IMR-90 (cell line): Measurements from ENCODE around the gene PPP3CA. TPM values are rescaled to one million over a fixed set of nuclear protein-coding genes. Genes with fewer than 3 reads are reported as not detected.

Experiments used
- ATAC-seq: fragments of 200-7000 bp; cut with Tn5 transposase; 2 replicates; pipeline ENCODE4 v1.9.1; 2020; ENCODE audit warnings: low read depth, mild to moderate bottlenecking, moderate library complexity
- BruUV-seq: library from RNA; stranded (reverse); fragments of 400-500 nt; replicated peaks from 2 replicates; lab custom pipeline; 2021; lab: Mats Ljungman, UMichigan
- CTCF ChIA-PET: fragments of 300-600 bp; formaldehyde crosslinking; extraction: SDS; loops from one replicate; lab custom pipeline; 2021; ENCODE audit warnings: antibody characterized with exemption; lab: Yijun Ruan, JAX
- POLR2A ChIA-PET: fragments of 300-600 bp; sonication (Branson Sonifier 250); formaldehyde crosslinking; loops from one replicate; lab custom pipeline; 2022; ENCODE audit warnings: antibody characterized with exemption; ENCODE audit not compliant: unreplicated experiment; lab: Charles Lee
- DNase-seq: peaks from one replicate; pipeline ENCODE4 v3.0.0; 2013
- H2AFZ ChIP-seq: replicated peaks from 2 replicates; pipeline ENCODE3; 2013; ENCODE audit warnings: low read length, mild to moderate bottlenecking; ENCODE audit not compliant: poor library complexity
- H2AK5ac ChIP-seq: 2 replicates; pipeline ENCODE4 v1.6.1; 2013; ENCODE audit warnings: low read depth, low read length, inconsistent platforms
- H2AK9ac ChIP-seq: replicated peaks from 2 replicates; pipeline ENCODE3; 2013; ENCODE audit warnings: mild to moderate bottlenecking, low read depth, low read length, moderate library complexity; ENCODE audit not compliant: poor library complexity
- H2BK120ac ChIP-seq: 2 replicates; pipeline ENCODE4 v1.6.1; 2013; ENCODE audit warnings: low read depth, low read length, inconsistent platforms
- H2BK15ac ChIP-seq: 3 replicates; pipeline ENCODE4 v1.6.1; 2013; ENCODE audit warnings: low read depth, low read length, inconsistent platforms
- H2BK20ac ChIP-seq: 2 replicates; pipeline ENCODE4 v1.6.1; 2013; ENCODE audit warnings: low read depth, mild to moderate bottlenecking, inconsistent platforms, low read length, moderate library complexity
- H2BK5ac ChIP-seq: 2 replicates; pipeline ENCODE4 v1.6.1; 2013; ENCODE audit warnings: mild to moderate bottlenecking, low read depth, low read length, inconsistent platforms; ENCODE audit not compliant: poor library complexity, severe bottlenecking
- H3K14ac ChIP-seq: replicated peaks from 2 replicates; pipeline ENCODE4 v1.6.1; 2013; ENCODE audit warnings: low read depth, low read length, inconsistent platforms
- H3K18ac ChIP-seq: 2 replicates; pipeline ENCODE4 v1.6.1; 2013; ENCODE audit warnings: low read depth, low read length, control low read depth
- H3K23ac ChIP-seq: 2 replicates; pipeline ENCODE4 v1.6.1; 2013; ENCODE audit warnings: low read depth, low read length, inconsistent platforms
- H3K27ac ChIP-seq: 2 replicates; pipeline ENCODE4 v1.5.1; 2013; ENCODE audit warnings: mild to moderate bottlenecking, control low read depth, low read length; ENCODE audit not compliant: insufficient read depth
- H3K27me3 ChIP-seq: 2 replicates; pipeline ENCODE4 v1.6.1; 2013; ENCODE audit warnings: low read length; ENCODE audit not compliant: control insufficient read depth, insufficient read depth
- H3K36me3 ChIP-seq: 2 replicates; pipeline ENCODE4 v1.6.1; 2013; ENCODE audit warnings: low read length, mixed read lengths; ENCODE audit not compliant: control insufficient read depth, insufficient read depth
- H3K4ac ChIP-seq: 2 replicates; pipeline ENCODE4 v1.6.1; 2013; ENCODE audit warnings: low read depth, low read length, inconsistent platforms
- H3K4me1 ChIP-seq: 2 replicates; pipeline ENCODE4 v1.6.1; 2013; ENCODE audit warnings: low read length, mixed read lengths; ENCODE audit not compliant: control insufficient read depth, insufficient read depth
- H3K4me2 ChIP-seq: 2 replicates; pipeline ENCODE4 v1.6.1; 2013; ENCODE audit warnings: low read depth, mild to moderate bottlenecking, control low read depth, low read length, moderate library complexity
- H3K4me3 ChIP-seq: 2 replicates; pipeline ENCODE4 v1.5.1; 2013; ENCODE audit warnings: low read depth, mild to moderate bottlenecking, control low read depth, low read length, moderate library complexity; ENCODE audit not compliant: insufficient read depth
- H3K56ac ChIP-seq: 2 replicates; pipeline ENCODE4 v1.6.1; 2013; ENCODE audit warnings: low read length, inconsistent platforms; ENCODE audit not compliant: insufficient read depth; ENCODE audit errors: extremely low read depth
- H3K79me1 ChIP-seq, 2 experiments: 2 replicates each; pipeline ENCODE4 v1.6.1; 2013; ENCODE audit warnings: low read length in 2 of 2, inconsistent platforms in 1 of 2, low read depth in 1 of 2
- H3K9ac ChIP-seq: 2 replicates; pipeline ENCODE4 v1.6.1; 2013; ENCODE audit warnings: low read depth, low read length, control low read depth
- H3K9me1 ChIP-seq: 2 replicates; pipeline ENCODE4 v1.6.1; 2013; ENCODE audit warnings: low read length, inconsistent platforms; ENCODE audit not compliant: insufficient read depth
- H3K9me3 ChIP-seq: 2 replicates; pipeline ENCODE4 v1.6.1; 2013; ENCODE audit warnings: low read length; ENCODE audit not compliant: control insufficient read depth, insufficient read depth
- H4K20me1 ChIP-seq: 2 replicates; pipeline ENCODE4 v1.6.1; 2013; ENCODE audit warnings: low read length, inconsistent platforms; ENCODE audit not compliant: insufficient read depth
- H4K5ac ChIP-seq: 2 replicates; pipeline ENCODE4 v1.6.1; 2013; ENCODE audit warnings: mild to moderate bottlenecking, low read depth, low read length, control low read depth
- H4K8ac ChIP-seq, 2 experiments: 2 replicates each; pipeline ENCODE4 v1.6.1; 2013; ENCODE audit warnings: low read depth in 2 of 2, low read length in 2 of 2, control low read depth in 1 of 2, inconsistent platforms in 1 of 2
- H4K91ac ChIP-seq: 2 replicates; pipeline ENCODE4 v1.6.1; 2013; ENCODE audit warnings: low read depth, low read length, inconsistent platforms; ENCODE audit not compliant: insufficient read depth
- BHLHE40 ChIP-seq: fragments of 150-350 bp; IDR thresholded peaks from 2 replicates; pipeline ENCODE4 v1.6.1; 2016; ENCODE audit warnings: mild to moderate bottlenecking, low read depth, low read length
- CEBPB ChIP-seq: IDR thresholded peaks from 2 replicates; pipeline ENCODE4 v1.6.1; 2012; ENCODE audit warnings: low read depth, low read length, improper control_type of control experiment
- CHD1 ChIP-seq: IDR thresholded peaks from 2 replicates; pipeline ENCODE4 v1.6.1; 2012; ENCODE audit warnings: low read depth, low read length, improper control_type of control experiment
- FOS ChIP-seq: fragments of 150-350 bp; IDR thresholded peaks from 2 replicates; pipeline ENCODE4 v1.6.1; 2016; ENCODE audit warnings: low read depth, low read length
- MAFK ChIP-seq: IDR thresholded peaks from 2 replicates; pipeline ENCODE4 v1.6.1; 2012; ENCODE audit warnings: low read depth, low read length, improper control_type of control experiment
- MAZ ChIP-seq: IDR thresholded peaks from 2 replicates; pipeline ENCODE4 v1.6.1; 2012; ENCODE audit warnings: low read depth, mild to moderate bottlenecking, low read length, improper control_type of control experiment, moderate library complexity, borderline replicate concordance
- MXI1 ChIP-seq: IDR thresholded peaks from 2 replicates; pipeline ENCODE4 v1.6.1; 2012; ENCODE audit warnings: low read depth, mild to moderate bottlenecking, low read length, moderate library complexity, borderline replicate concordance
- NFE2L2 ChIP-seq: fragments of 150-350 bp; IDR thresholded peaks from 2 replicates; pipeline ENCODE4 v1.6.1; 2016; ENCODE audit warnings: low read depth, mild to moderate bottlenecking, low read length
- POLR2A ChIP-seq: IDR thresholded peaks from 2 replicates; pipeline ENCODE4 v1.6.1; 2012; ENCODE audit warnings: mild to moderate bottlenecking, low read depth, low read length
- RAD21 ChIP-seq: IDR thresholded peaks from 2 replicates; pipeline ENCODE4 v1.6.1; 2012; ENCODE audit warnings: low read length, improper control_type of control experiment
- RCOR1 ChIP-seq: IDR thresholded peaks from 2 replicates; pipeline ENCODE4 v1.6.1; 2012; ENCODE audit warnings: mild to moderate bottlenecking, low read length, improper control_type of control experiment; ENCODE audit not compliant: insufficient replicate concordance
- RFX5 ChIP-seq: IDR thresholded peaks from 2 replicates; pipeline ENCODE4 v1.8.0; 2012; ENCODE audit warnings: low read depth, mild to moderate bottlenecking, low read length, moderate library complexity
- SMC3 ChIP-seq: fragments of 150-350 bp; IDR thresholded peaks from 2 replicates; pipeline ENCODE4 v1.6.1; 2016; ENCODE audit warnings: low read depth, mild to moderate bottlenecking, antibody characterized with exemption, low read length, moderate library complexity
- WGBS, 2 experiments: methylation state at CpG; one replicate each; pipeline versions ENCODE4 v1.1.5 to v1.1.7; 2013; ENCODE audit warnings: missing lambda C conversion rate in 2 of 2; ENCODE audit not compliant: insufficient read length in 1 of 2; ENCODE audit errors: extremely low coverage in 2 of 2; 5-methylcytosine and 5-hydroxymethylcytosine counted together
- dilution Hi-C: fragments of 300-500 bp; cut with HindIII; formaldehyde crosslinking; loops from one replicate; pipeline ENCODE4 v1.14.3; 2018; ENCODE audit warnings: low sequenced_read_pairs; ENCODE audit not compliant: unreplicated experiment
- in situ Hi-C: fragments of 300-500 bp; cut with MboI; formaldehyde crosslinking; loops from 3 replicates; pipeline ENCODE4 v1.14.3; 2019; ENCODE audit warnings: low sequenced_read_pairs, inconsistent platforms, mixed read lengths
- intact Hi-C: fragments of 100-400 bp; cut with micrococcal nuclease; formaldehyde crosslinking; loops from 2 replicates; pipeline ENCODE4 v1.10.0; 2022
- polyA plus RNA-seq, 3 experiments: library from polyadenylated mRNA; depleted of rRNA; stranded (reverse); fragments of >200 nt; gene quantifications; 2 replicates each; pipeline ENCODE4 v1.2.3, GENCODE V29; 2012; ENCODE audit warnings: low replicate concordance in 1 of 3
- total RNA-seq: library from RNA; depleted of rRNA; stranded (reverse); fragments of >200 nt; gene quantifications from 2 replicates; pipeline ENCODE4 v1.2.3, GENCODE V29; 2012
- TF ChIP-seq, protein P1 (sequence below): conservative IDR thresholded peaks from 2 replicates; pipeline ENCODE4 v1.5.1; 2012; ENCODE audit warnings: mild to moderate bottlenecking, low read depth, low read length, improper control_type of control experiment
- TF ChIP-seq, protein P2 (sequence below): fragments of 150-350 bp; IDR thresholded peaks from 2 replicates; pipeline ENCODE4 v1.6.1; 2016; ENCODE audit warnings: low read depth, mild to moderate bottlenecking, low read length, moderate library complexity, borderline replicate concordance
- TF ChIP-seq, protein P3 (sequence below): fragments of 150-350 bp; IDR thresholded peaks from 2 replicates; pipeline ENCODE4 v1.6.1; 2017; ENCODE audit warnings: mild to moderate bottlenecking, antibody characterized with exemption, low read length, low read depth

The PPP3CA gene
- total and polyA plus RNA-seq, 2 of the 4 experiments (the other 2 are of a cell fraction) = 14.5 to 48.6 TPM

DNA sequence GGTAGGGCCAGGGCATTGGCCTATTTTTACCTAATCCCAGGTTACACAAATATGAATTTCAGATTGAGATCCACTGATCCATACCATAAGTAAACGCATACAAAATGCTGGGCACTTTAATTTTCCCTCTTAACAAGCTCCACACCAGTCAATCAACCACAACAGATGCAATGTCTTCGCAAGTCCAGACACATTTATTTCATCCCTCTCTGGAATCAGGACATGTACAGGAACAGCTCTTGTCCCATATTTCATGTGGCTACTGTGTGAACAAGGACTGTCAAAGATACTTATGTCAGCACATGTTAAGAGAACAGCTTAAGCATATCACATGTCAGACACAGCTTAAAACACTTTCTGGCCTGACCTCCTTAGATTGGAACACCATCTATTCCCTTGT is 145.9 kb downstream of the PPP3CA start:
- POLR2A ChIA-PET = no interaction called here

More for the DNA sequence above, 145.9 kb downstream of the PPP3CA start:
- Histone ChIP-seq H2BK120ac (peak overlapping the region; percentile 26), H2AK9ac (no peak overlapping the region), H3K9me3 (no peaks in the 10 kb centered on the region), H4K91ac (no peak overlapping the region; the same call in 1 of the 2 replicates), H3K4ac (peak overlapping the region; percentile 64; the same call in 1 of the 2 replicates), H3K18ac (peak overlapping the region; percentile 68; the same call in 1 of the 2 replicates), H2BK20ac (peak overlapping the region; percentile 62; the same call in 1 of the 2 replicates), H4K8ac (0 out of 4 replicates have a peak overlapping the region, but pooled peaks of 1 of the 2 experiments have one; percentile 12), H3K4me1 (peaks cover 2% of the 10 kb centered on the region; the same call in 1 of the 2 replicates), H2BK5ac (peak overlapping the region; percentile 53), H2AFZ (no peak overlapping the region), H3K23ac (peak overlapping the region; percentile 76; the same call in 1 of the 2 replicates), H3K27me3 (no peaks in the 10 kb centered on the region), H3K14ac (peak overlapping the region; percentile 85; the same call in 1 of the 2 replicates), H3K4me2 (no peak overlapping the region), H4K20me1 (peaks cover 4% of the 10 kb centered on the region; the same call in 1 of the 2 replicates), H4K5ac (peak overlapping the region; percentile 29; the same call in 1 of the 2 replicates), H2BK15ac (no peak overlapping the region; the same call in 2 of the 3 replicates), H2AK5ac (peak overlapping the region; percentile 7; the same call in 1 of the 2 replicates), H3K56ac (no peak overlapping the region), H3K79me1 (peaks cover 34 to 46% of the 10 kb centered on the region in 2 experiments), H3K4me3 (no peak overlapping the region), H3K9ac (no peak overlapping the region), H3K36me3 (no peaks in the 10 kb centered on the region), H3K27ac (no peak overlapping the region), H3K9me1 (peaks cover 11% of the 10 kb centered on the region)
- WGBS, 2 experiments = no CpG with 5 or more reads among the region's 2 CpGs
- DNase-seq (no peak), ATAC-seq (no peak)
- in situ Hi-C loops = no loop called here
- dilution Hi-C loops = no loop called here
- BruUV-seq = no TSS peak
- CTCF ChIA-PET = no interaction called here
- intact Hi-C loops = no loop called here
- TF ChIP-seq MAZ (no peak), POLR2A (no peak), CHD1 (no peak), MAFK (no peak), RAD21 (no peak), CEBPB (no peak), SMC3 (no peak), RCOR1 (no peak), MXI1 (no peak), NFE2L2 (no peak), BHLHE40 (no peak), FOS (no peak), RFX5 (no peak)
- TF ChIP-seq, protein P1, sequence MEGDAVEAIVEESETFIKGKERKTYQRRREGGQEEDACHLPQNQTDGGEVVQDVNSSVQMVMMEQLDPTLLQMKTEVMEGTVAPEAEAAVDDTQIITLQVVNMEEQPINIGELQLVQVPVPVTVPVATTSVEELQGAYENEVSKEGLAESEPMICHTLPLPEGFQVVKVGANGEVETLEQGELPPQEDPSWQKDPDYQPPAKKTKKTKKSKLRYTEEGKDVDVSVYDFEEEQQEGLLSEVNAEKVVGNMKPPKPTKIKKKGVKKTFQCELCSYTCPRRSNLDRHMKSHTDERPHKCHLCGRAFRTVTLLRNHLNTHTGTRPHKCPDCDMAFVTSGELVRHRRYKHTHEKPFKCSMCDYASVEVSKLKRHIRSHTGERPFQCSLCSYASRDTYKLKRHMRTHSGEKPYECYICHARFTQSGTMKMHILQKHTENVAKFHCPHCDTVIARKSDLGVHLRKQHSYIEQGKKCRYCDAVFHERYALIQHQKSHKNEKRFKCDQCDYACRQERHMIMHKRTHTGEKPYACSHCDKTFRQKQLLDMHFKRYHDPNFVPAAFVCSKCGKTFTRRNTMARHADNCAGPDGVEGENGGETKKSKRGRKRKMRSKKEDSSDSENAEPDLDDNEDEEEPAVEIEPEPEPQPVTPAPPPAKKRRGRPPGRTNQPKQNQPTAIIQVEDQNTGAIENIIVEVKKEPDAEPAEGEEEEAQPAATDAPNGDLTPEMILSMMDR = no peak
- TF ChIP-seq, protein P2, sequence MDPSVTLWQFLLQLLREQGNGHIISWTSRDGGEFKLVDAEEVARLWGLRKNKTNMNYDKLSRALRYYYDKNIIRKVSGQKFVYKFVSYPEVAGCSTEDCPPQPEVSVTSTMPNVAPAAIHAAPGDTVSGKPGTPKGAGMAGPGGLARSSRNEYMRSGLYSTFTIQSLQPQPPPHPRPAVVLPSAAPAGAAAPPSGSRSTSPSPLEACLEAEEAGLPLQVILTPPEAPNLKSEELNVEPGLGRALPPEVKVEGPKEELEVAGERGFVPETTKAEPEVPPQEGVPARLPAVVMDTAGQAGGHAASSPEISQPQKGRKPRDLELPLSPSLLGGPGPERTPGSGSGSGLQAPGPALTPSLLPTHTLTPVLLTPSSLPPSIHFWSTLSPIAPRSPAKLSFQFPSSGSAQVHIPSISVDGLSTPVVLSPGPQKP = no peak
- TF ChIP-seq, protein P3, sequence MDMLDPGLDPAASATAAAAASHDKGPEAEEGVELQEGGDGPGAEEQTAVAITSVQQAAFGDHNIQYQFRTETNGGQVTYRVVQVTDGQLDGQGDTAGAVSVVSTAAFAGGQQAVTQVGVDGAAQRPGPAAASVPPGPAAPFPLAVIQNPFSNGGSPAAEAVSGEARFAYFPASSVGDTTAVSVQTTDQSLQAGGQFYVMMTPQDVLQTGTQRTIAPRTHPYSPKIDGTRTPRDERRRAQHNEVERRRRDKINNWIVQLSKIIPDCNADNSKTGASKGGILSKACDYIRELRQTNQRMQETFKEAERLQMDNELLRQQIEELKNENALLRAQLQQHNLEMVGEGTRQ = no peak
